Activated B cell treated with CpG ODN at 0.5 μM for 24 hours (primary cell): ENCODE measurements around the gene UGP2. TPM values are rescaled to one million over a fixed set of nuclear protein-coding genes. Genes with fewer than 3 reads are reported as not detected.

ENCODE experiments used
- ATAC-seq: fragments of 200-7000 bp; cut with Tn5 transposase; one replicate; pipeline ENCODE4 v1.10.0; 2021; ENCODE audit warnings: low read depth, mild to moderate bottlenecking, moderate library complexity
- CTCF ChIA-PET: fragments of 350-600 bp; sonication (Branson Sonifier 250); formaldehyde crosslinking; loops from one replicate; lab custom pipeline; 2021; ENCODE audit warnings: antibody characterized with exemption; lab: Charles Lee
- POLR2A ChIA-PET: fragments of 350-600 bp; sonication (Branson Sonifier 250); formaldehyde crosslinking; loops from one replicate; lab custom pipeline; 2021; ENCODE audit warnings: antibody characterized with exemption; lab: Charles Lee
- DNase-seq: peaks from one replicate; pipeline ENCODE4 v3.0.0; 2022
- H3K27ac Mint-ChIP-seq: one replicate; pipeline ENCODE4 v1.8.0; 2020; ENCODE audit warnings: mixed read lengths
- H3K27me3 Mint-ChIP-seq: one replicate; pipeline ENCODE4 v1.8.0; 2021; ENCODE audit warnings: mixed read lengths
- H3K36me3 Mint-ChIP-seq: one replicate; pipeline ENCODE4 v1.8.0; 2021; ENCODE audit warnings: low read depth, mixed read lengths
- H3K4me1 Mint-ChIP-seq: one replicate; pipeline ENCODE4 v1.8.0; 2021; ENCODE audit warnings: mixed read lengths
- H3K4me3 Mint-ChIP-seq: one replicate; pipeline ENCODE4 v1.8.0; 2020; ENCODE audit warnings: mild to moderate bottlenecking, mixed read lengths
- H3K9me3 Mint-ChIP-seq: one replicate; pipeline ENCODE4 v1.8.0; 2020; ENCODE audit warnings: mixed read lengths
- CTCF ChIP-seq: fragments of 200-600 bp; IDR thresholded peaks from one replicate; pipeline ENCODE4 v1.8.0; 2022; ENCODE audit warnings: antibody characterized with exemption, mild to moderate bottlenecking
- intact Hi-C: fragments of 100-400 bp; cut with micrococcal nuclease; formaldehyde crosslinking; loops from one replicate; pipeline ENCODE4 v1.15.1; 2024
- total RNA-seq: library from RNA; stranded (reverse); gene quantifications from 2 replicates; pipeline ENCODE4 v1.2.3, GENCODE V29; 2022

UGP2 gene
- total RNA-seq, 1 donor from 2014 or later, result 73.5 TPM

GRCh38 chr2:63866009-63866709, 24.5 kb downstream of the UGP2 start:
- no peak for ATAC-seq
- intact Hi-C loops, result no loop called here
- no peak overlapping the region for H3K4me3 Mint-ChIP-seq
- DNase-seq, result no peak
- no peaks in the 10 kb centered on the region for H3K27me3 Mint-ChIP-seq
- ChIA-PET POLR2A (interaction anchor here (0.9 kb wide), 1 partner anchor 25 kb away, joined by 3 read pairs; the partner anchor contains the start of gene UGP2), CTCF (interaction anchor here (0.7 to 1.5 kb wide), 3 partner anchors 167 to 176 kb away, joined by 3 read pairs; no protein-coding TSS in a partner anchor)
- no peaks in the 10 kb centered on the region for H3K9me3 Mint-ChIP-seq
- TF ChIP-seq CTCF, result no peak
- peaks cover 49% of the 10 kb centered on the region for H3K36me3 Mint-ChIP-seq
- peaks cover 7% of the 10 kb centered on the region for H3K4me1 Mint-ChIP-seq
- H3K27ac Mint-ChIP-seq, result no peak overlapping the region

- Mint-ChIP-seq H3K4me1 (peaks cover 9% of the 10 kb centered on the region), H3K36me3 (peaks cover 56% of the 10 kb centered on the region)
- CTCF ChIA-PET, result no interaction called here
These were observed 29.0 kb downstream of the UGP2 start for GRCh38 chr2:63870679-63871078.

GRCh38 chr2:63871864-63872263, 30.2 kb downstream of the UGP2 start:
- DNase-seq, result no peak
- Mint-ChIP-seq H3K9me3 (no peaks in the 10 kb centered on the region), H3K4me3 (no peak overlapping the region), H3K4me1 (peaks cover 2% of the 10 kb centered on the region), H3K36me3 (peaks cover 56% of the 10 kb centered on the region), H3K27me3 (no peaks in the 10 kb centered on the region), H3K27ac (no peak overlapping the region)
- ChIA-PET CTCF (no interaction called here), POLR2A (interaction anchor here (0.6 kb wide), 1 partner anchor 170 kb away, joined by 3 read pairs; no protein-coding TSS in a partner anchor)
- intact Hi-C loops, result no loop called here
- no peak for TF ChIP-seq CTCF
- ATAC-seq, result no peak

More at GRCh38 chr2:63870679-63871078, 29.0 kb downstream of the UGP2 start:
- POLR2A ChIA-PET, result no interaction called here
- TF ChIP-seq CTCF, result no peak
- H3K27me3 Mint-ChIP-seq, result no peaks in the 10 kb centered on the region
- no peak overlapping the region for H3K27ac Mint-ChIP-seq
- no peaks in the 10 kb centered on the region for H3K9me3 Mint-ChIP-seq
- ATAC-seq (no peak), DNase-seq (no peak)
- no peak overlapping the region for H3K4me3 Mint-ChIP-seq
- intact Hi-C loops, result no loop called here

GRCh38 chr2:63872571-63873328, 31.1 kb downstream of the UGP2 start:
- H3K4me1 Mint-ChIP-seq, result peaks cover 2% of the 10 kb centered on the region

More at GRCh38 chr2:63872571-63873328, 31.1 kb downstream of the UGP2 start:
- Mint-ChIP-seq H3K27ac (no peak overlapping the region), H3K27me3 (no peaks in the 10 kb centered on the region), H3K36me3 (peaks cover 63% of the 10 kb centered on the region), H3K4me3 (no peak overlapping the region), H3K9me3 (no peaks in the 10 kb centered on the region)
- intact Hi-C loops, result no loop called here
- TF ChIP-seq CTCF, result no peak
- POLR2A ChIA-PET, result no interaction called here
- DNase-seq (no peak), ATAC-seq (no peak)
- CTCF ChIA-PET, result no interaction called here
